H1 (cell line): ENCODE data around the gene ICA1. TPM values are rescaled to one million over a fixed set of nuclear protein-coding genes. Genes with fewer than 3 reads are reported as not detected.

Source experiments
- PHF8 ChIP-seq: fragments of 200-600 bp; sonication (generic); conservative IDR thresholded peaks from 2 replicates; pipeline ENCODE4 v1.7.1; 2012; ENCODE audit warnings: low read depth, mild to moderate bottlenecking, inconsistent platforms, low read length, moderate library complexity
- TBP ChIP-seq: IDR thresholded peaks from 2 replicates; pipeline ENCODE4 v1.6.1; 2011; ENCODE audit warnings: low read depth, low read length, improper control_type of control experiment
- polyA plus RNA-seq, 7 experiments: library from polyadenylated mRNA; depleted of rRNA in 3 of 7; stranded (reverse) in 5 of 7; unstranded in 2 of 7; fragments of >200 nt in 5 of 7; fragments of 200-250 nt in 2 of 7; gene quantifications; 1 replicate in 5 of 7; 2 replicates in 1 of 7; 4 replicates in 1 of 7; pipeline versions ENCODE4 v1.2.1 to v1.2.3, GENCODE V29; 2011 to 2013; ENCODE audit warnings: missing spikeins in 2 of 7, mixed read lengths in 2 of 7
- total RNA-seq: library from RNA; stranded (reverse); fragmentation: NEBNext Ultra II Directional; extraction: Animal tissue kit (Norgen Biotek cat#: 25700); gene quantifications from 2 replicates; pipeline ENCODE4 v1.2.1, GENCODE V29; 2021

ICA1 gene
- total and polyA plus RNA-seq, 2 of the 8 experiments (the other 6 are each of a cell fraction or from before 2014, with no cell fraction given) = 14.9 to 37.1 TPM

DNA sequence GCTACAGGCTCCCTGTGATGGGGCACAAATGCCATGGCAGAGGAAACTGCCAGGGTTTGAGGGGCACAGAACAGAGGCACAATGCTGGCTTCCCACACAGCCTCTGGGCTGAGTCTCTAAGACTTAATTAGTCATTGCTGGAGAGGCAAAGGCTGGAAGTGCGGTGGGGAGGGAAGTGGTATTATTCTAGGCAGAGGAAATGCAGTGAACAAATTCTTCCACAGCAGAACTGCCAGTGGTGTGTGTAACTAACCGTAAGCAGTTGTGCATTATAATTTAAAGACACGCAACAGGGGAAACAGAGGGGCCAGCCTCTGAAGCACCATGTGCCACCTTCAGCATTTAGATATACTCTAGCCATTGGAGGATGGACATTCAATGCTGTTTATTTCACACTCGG is 12.8 kb downstream of the ICA1 start (continued):
- TF ChIP-seq TBP (no peak), PHF8 (no peak)
